OCI-LY7 (cell line): ENCODE data around the gene SLC12A3.

Source experiments
- CTCF ChIP-seq: fragments of 200-600 bp; sonication (generic); conservative IDR thresholded peaks from 2 replicates; pipeline ENCODE4 v1.5.1; 2014; ENCODE audit warnings: mild to moderate bottlenecking, antibody characterized with exemption, low read length, moderate library complexity, mixed read lengths
- EZH2phosphoT487 ChIP-seq: fragments of 200-600 bp; sonication (generic); IDR thresholded peaks from 2 replicates; pipeline ENCODE4 v1.6.1; 2018; ENCODE audit warnings: low read depth, borderline replicate concordance, mild to moderate bottlenecking, mixed run types, antibody characterized with exemption, low read length, moderate library complexity, mixed read lengths

GRCh38 chr16:56939801-56940200, 74.8 kb downstream of the SLC12A3 start:
- TF ChIP-seq CTCF (no peak), EZH2phosphoT487 (no peak)
